ENCODE results near the gene ISG15.
"Not testable (repeated sequence)": the region's sequence is repeated elsewhere in the genome, so short reads cannot be mapped to it uniquely, and the experiment has no call there.

Gene ISG15

GRCh38 chr1:1014799-1015681, 1.7 kb downstream of the ISG15 start:
- Histone ChIP-seq H3K4me1 (no peaks in the 10 kb centered on the region), H3K79me2 (no peaks in the 10 kb centered on the region), H2AFZ (no peak overlapping the region), H3K36me3 (ENCODE audit: control insufficient read depth, insufficient read depth, low read length) (no peaks in the 10 kb centered on the region), H3K4me3 (ENCODE audit: low read depth, low read length) (no peak overlapping the region), H3K27me3 (ENCODE audit: control insufficient read depth, insufficient read depth, low read length) (no peaks in the 10 kb centered on the region), H3K9me3 (ENCODE audit: control insufficient read depth, low read length) (no peaks in the 10 kb centered on the region), H3K9ac (no peak overlapping the region), H3K27ac (no peak overlapping the region), H3K4me2 (ENCODE audit: low read length) (no peak overlapping the region)
- no peak for TF ChIP-seq CTCF (IDR thresholded peaks at IDR 0.05)

GRCh38 chr1:1017397-1018320, 4.4 kb downstream of the ISG15 start:
- H2AFZ ChIP-seq; H3K4me3 ChIP-seq (ENCODE audit: low read depth, low read length); H3K9me3 ChIP-seq (ENCODE audit: control insufficient read depth, low read length); H3K4me1 ChIP-seq; H3K79me2 ChIP-seq; H3K36me3 ChIP-seq (ENCODE audit: control insufficient read depth, insufficient read depth, low read length); H3K27me3 ChIP-seq (ENCODE audit: control insufficient read depth, insufficient read depth, low read length); H3K27ac ChIP-seq; H3K4me2 ChIP-seq (ENCODE audit: low read length); H3K9ac ChIP-seq: not testable (repeated sequence)

- H3K4me1 ChIP-seq; H3K4me2 ChIP-seq (ENCODE audit: low read length); H3K36me3 ChIP-seq (ENCODE audit: control insufficient read depth, insufficient read depth, low read length); H3K27ac ChIP-seq; H3K27me3 ChIP-seq (ENCODE audit: control insufficient read depth, insufficient read depth, low read length); H3K4me3 ChIP-seq (ENCODE audit: low read depth, low read length); H2AFZ ChIP-seq; H3K79me2 ChIP-seq; H3K9me3 ChIP-seq (ENCODE audit: control insufficient read depth, low read length); H3K9ac ChIP-seq: not testable (repeated sequence)
Measured at GRCh38 chr1:1018321-1018685, 5.0 kb downstream of the ISG15 start.

- Histone ChIP-seq H3K27ac (no peak overlapping the region), H3K36me3 (ENCODE audit: control insufficient read depth, insufficient read depth, low read length) (no peaks in the 10 kb centered on the region), H3K4me1 (no peaks in the 10 kb centered on the region), H3K4me2 (ENCODE audit: low read length) (peak overlapping the region; percentile 57), H2AFZ (peak overlapping the region; percentile 33), H3K4me3 (ENCODE audit: low read depth, low read length) (peak overlapping the region; percentile 34), H3K9me3 (ENCODE audit: control insufficient read depth, low read length) (no peaks in the 10 kb centered on the region), H3K9ac (no peak overlapping the region), H3K79me2 (no peaks in the 10 kb centered on the region), H3K27me3 (ENCODE audit: control insufficient read depth, insufficient read depth, low read length) (no peaks in the 10 kb centered on the region)
- TF ChIP-seq CTCF (IDR thresholded peaks at IDR 0.05), result peak; percentile 26
Measured at GRCh38 chr1:1019122-1019999, 6.1 kb downstream of the ISG15 start.

GRCh38 chr1:1020000-1020404, 6.7 kb downstream of the ISG15 start, which contains the start of gene AGRN:
AGRN (plus strand) TSS chr1:1020120; CDS start chr1:1020173, 53 bp downstream.
- H3K4me1 ChIP-seq, result no peaks in the 10 kb centered on the region
- no peak within 1 kb of the TSS for H3K27ac ChIP-seq
- no peak within 1 kb of the TSS for H3K9ac ChIP-seq
- H3K4me3 ChIP-seq (ENCODE audit: low read depth, low read length), result peak within 1 kb of the TSS; percentile 42
- no peaks in the 10 kb centered on the region for H3K36me3 ChIP-seq (ENCODE audit: control insufficient read depth, insufficient read depth, low read length)
- no peaks in the 10 kb centered on the region for H3K9me3 ChIP-seq (ENCODE audit: control insufficient read depth, low read length)
- no peaks in the 10 kb centered on the region for H3K79me2 ChIP-seq
- peak within 1 kb of the TSS; percentile 71 for H3K4me2 ChIP-seq (ENCODE audit: low read length)
- no peak for TF ChIP-seq CTCF (IDR thresholded peaks at IDR 0.05)
- peak within 1 kb of the TSS; percentile 33 for H2AFZ ChIP-seq
- H3K27me3 ChIP-seq (ENCODE audit: control insufficient read depth, insufficient read depth, low read length), result no peaks in the 10 kb centered on the region

Data from parathyroid adenoma (tissue), 2 donors.